Gastrocnemius medialis (tissue), 4 donors: ENCODE results near the gene GDF7. TPM values are rescaled to one million over a fixed set of nuclear protein-coding genes. Genes with fewer than 3 reads are reported as not detected.

Experiments
- ATAC-seq, 2 donors: fragments of 150-250 bp; one replicate each; pipeline ENCODE4 v1.9.1; 2016
- DNase-seq, 2 donors: peaks; one replicate each; pipeline ENCODE4 v3.0.0-alpha.2; 2019
- H3K27ac ChIP-seq, 4 donors: fragments of 200-600 bp; sonication (generic); 1 replicate in 1 of 4; 2 replicates in 3 of 4; pipeline ENCODE4 v1.5.1; 2016 to 2018; ENCODE audit warnings: mild to moderate bottlenecking in 2 of 4, moderate library complexity in 1 of 4
- H3K27me3 ChIP-seq, 3 donors: fragments of 200-600 bp; sonication (generic) in 2 of 3; 1 replicate in 1 of 3; 2 replicates in 2 of 3; pipeline versions ENCODE4 v1.5.1 to v1.6.0; 2016 to 2019; ENCODE audit warnings: mild to moderate bottlenecking in 1 of 3, moderate library complexity in 1 of 3
- H3K36me3 ChIP-seq, 2 donors: fragments of 200-600 bp; sonication (generic) in 1 of 2; one replicate each; pipeline ENCODE4 v1.5.1; 2017 to 2018
- H3K4me1 ChIP-seq, 2 donors: fragments of 200-600 bp; sonication (generic) in 1 of 2; one replicate each; pipeline ENCODE4 v1.5.1; 2016 to 2017; ENCODE audit warnings: mild to moderate bottlenecking in 2 of 2
- H3K4me3 ChIP-seq, 4 donors: fragments of 200-600 bp; sonication (generic) in 3 of 4; 1 replicate in 1 of 4; 2 replicates in 3 of 4; pipeline ENCODE4 v1.5.1; 2016 to 2019; ENCODE audit warnings: mild to moderate bottlenecking in 2 of 4
- H3K9me3 ChIP-seq, 3 donors: fragments of 200-600 bp; sonication (generic) in 2 of 3; 1 replicate in 1 of 3; 2 replicates in 2 of 3; pipeline ENCODE4 v1.5.1; 2016 to 2019
- CTCF ChIP-seq, 5 experiments: fragments of 450-650 bp in 3 of 5; fragments of 200-600 bp in 2 of 5; sonication (generic) in 2 of 5; IDR thresholded peaks in 4 of 5; conservative IDR thresholded peaks in 1 of 5; 1 replicate in 4 of 5; 2 replicates in 1 of 5; pipeline ENCODE4 v1.5.1; 2016 to 2019; ENCODE audit warnings: antibody characterized with exemption in 5 of 5, mild to moderate bottlenecking in 3 of 5, moderate library complexity in 3 of 5
- POLR2A ChIP-seq, 2 donors: fragments of 450-650 bp; IDR thresholded peaks; one replicate each; pipeline ENCODE4 v1.6.1; 2017; ENCODE audit warnings: antibody characterized with exemption in 2 of 2, mild to moderate bottlenecking in 2 of 2, moderate library complexity in 2 of 2
- in situ Hi-C, 4 donors: fragments of 200-750 bp; cut with MboI; loops; one replicate each; pipeline versions ENCODE4 v1.15.0 to v1.8.0; 2017; ENCODE audit warnings: low sequenced_read_pairs in 4 of 4
- intact Hi-C: fragments of 100-400 bp; cut with DNase I; formaldehyde crosslinking; loops from one replicate; pipeline ENCODE4 v1.15.1; 2023; ENCODE audit warnings: low total_unique reads
- total RNA-seq, 4 donors: library from RNA; depleted of rRNA; stranded (reverse); fragments of >200 nt; gene quantifications; one replicate each; pipeline versions ENCODE4 v1.1.0 to v1.2.3, GENCODE V29; 2016

GDF7 gene
- total RNA-seq, 4 donors from 2014 or later, result 0.02 to 0.10 (median 0.07) TPM; not detected in 1

DNA sequence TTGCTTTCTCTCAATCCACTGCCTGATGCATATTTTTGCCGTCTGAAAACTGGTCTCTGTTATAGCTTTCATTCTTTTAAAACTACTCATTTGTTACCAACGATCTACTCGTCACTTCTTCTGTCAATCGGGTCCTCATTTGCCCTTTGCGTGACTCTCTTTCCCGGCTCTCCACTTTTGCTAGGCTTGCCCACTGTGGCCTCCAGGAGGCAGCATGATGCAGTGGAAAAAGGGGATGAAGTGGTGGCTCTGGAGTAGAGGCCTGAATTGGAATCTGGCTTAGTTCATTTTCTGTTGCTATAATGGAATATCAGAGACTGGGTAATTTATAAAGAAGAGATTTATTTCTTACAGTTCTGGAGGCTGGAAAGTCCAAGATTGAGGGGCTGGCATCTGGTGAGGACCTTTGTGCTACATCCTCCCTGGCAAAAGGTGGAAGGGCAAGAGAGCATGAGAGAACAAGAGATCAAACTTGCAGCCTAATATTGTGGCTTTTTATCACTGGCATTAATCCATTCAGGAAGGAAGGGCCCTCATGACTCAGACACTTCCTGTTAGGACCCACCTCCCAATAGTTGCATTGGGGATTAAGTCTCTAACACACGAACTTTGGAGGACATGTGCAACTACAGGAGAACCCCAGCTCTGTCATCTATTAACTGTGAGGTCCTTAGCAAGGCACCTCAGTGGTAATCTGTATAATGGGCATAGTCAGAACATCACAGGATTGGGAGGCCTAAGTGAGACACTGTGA, 15.4 kb downstream of the GDF7 start:
- Histone ChIP-seq H3K27ac (no peak overlapping the region), H3K36me3 (no peaks in the 10 kb centered on the region), H3K4me1 (no peaks in the 10 kb centered on the region), H3K9me3 (no peaks in the 10 kb centered on the region), H3K27me3 (no peaks in the 10 kb centered on the region), H3K4me3 (no peak overlapping the region)
- intact Hi-C loops (no loop called here), in situ Hi-C loops (loop anchor here in 1 of 4 donors (25.0 kb wide), 1 partner anchor 430 kb away; the partner anchor contains the start of gene TDRD15)
- no peak for ATAC-seq
- TF ChIP-seq CTCF (IDR thresholded peaks at IDR 0.05 in 4 of 5, conservative IDR thresholded peaks at IDR 0.05 in 1 of 5) (no peak), POLR2A (IDR thresholded peaks at IDR 0.05) (no peak)
- DNase-seq, result no peak

DNA sequence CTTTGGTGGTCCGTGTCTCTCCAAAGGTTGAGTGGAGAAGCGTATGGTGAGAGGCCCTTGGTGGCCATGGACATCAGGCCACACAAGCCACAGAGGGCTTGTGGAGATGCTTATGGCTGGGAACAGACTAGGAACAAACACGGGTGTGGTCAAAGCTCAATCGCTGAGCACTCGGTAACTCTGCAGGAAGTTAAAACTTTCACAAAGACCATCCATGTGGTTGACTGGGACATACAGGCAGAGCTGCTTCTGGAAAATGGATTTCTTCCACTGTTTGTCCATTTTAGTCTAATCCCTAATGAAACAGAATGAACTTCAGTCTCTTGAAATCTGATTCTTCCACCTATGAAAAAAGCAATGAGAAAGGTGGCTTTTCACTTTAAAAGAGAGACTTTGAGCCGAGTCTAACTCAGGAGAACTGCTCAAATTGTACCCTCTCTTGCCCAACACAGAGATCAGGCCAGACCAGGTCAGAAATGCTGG, 17.7 kb downstream of the GDF7 start:
- Histone ChIP-seq H3K4me3 (no peak overlapping the region), H3K36me3 (no peaks in the 10 kb centered on the region), H3K4me1 (no peaks in the 10 kb centered on the region), H3K27ac (no peak overlapping the region), H3K9me3 (no peaks in the 10 kb centered on the region), H3K27me3 (no peaks in the 10 kb centered on the region)
- intact Hi-C loops (no loop called here), in situ Hi-C loops (loop anchor here in 1 of 4 donors (25.0 kb wide), 1 partner anchor 428 kb away; the partner anchor contains the start of gene TDRD15)
- TF ChIP-seq POLR2A (IDR thresholded peaks at IDR 0.05) (no peak), CTCF (IDR thresholded peaks at IDR 0.05 in 4 of 5, conservative IDR thresholded peaks at IDR 0.05 in 1 of 5) (no peak)
- no peak for DNase-seq
- ATAC-seq, result no peak

DNA sequence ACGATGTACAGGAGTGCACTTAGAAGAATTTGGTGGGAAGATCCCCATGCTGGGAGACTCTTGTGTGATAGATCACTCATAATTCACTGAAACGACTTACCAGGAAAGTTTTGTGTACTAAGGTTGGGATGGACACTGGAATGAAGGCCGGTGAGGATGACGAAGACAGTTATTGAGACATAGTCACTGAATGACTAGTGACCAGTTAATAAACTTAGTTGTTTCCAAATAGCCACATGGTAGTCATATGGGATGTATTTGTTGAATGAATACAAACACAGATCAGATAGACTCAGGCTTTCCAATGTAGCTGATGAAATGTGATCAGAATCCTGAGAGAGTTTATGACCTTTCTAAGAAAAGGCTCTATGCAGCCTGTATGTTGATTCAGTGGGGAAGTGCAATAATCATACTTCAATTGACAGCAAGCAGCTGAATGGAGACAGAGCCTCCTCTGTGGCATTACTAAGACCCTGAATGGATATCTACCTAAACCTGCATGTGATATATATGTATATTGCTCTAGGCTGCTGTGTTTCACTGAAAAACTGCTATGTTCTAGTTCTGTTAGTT, 20.4 kb downstream of the GDF7 start:
- no peaks in the 10 kb centered on the region for H3K27me3 ChIP-seq
- H3K4me1 ChIP-seq, result no peaks in the 10 kb centered on the region
- H3K36me3 ChIP-seq, result no peaks in the 10 kb centered on the region
- TF ChIP-seq POLR2A (IDR thresholded peaks at IDR 0.05) (no peak), CTCF (IDR thresholded peaks at IDR 0.05 in 4 of 5, conservative IDR thresholded peaks at IDR 0.05 in 1 of 5) (no peak)
- no peak for DNase-seq
- no peak overlapping the region for H3K27ac ChIP-seq
- no peak for ATAC-seq
- in situ Hi-C loops (loop anchor here in 1 of 4 donors (25.0 kb wide), 1 partner anchor 425 kb away; the partner anchor contains the start of gene TDRD15), intact Hi-C loops (no loop called here)
- H3K4me3 ChIP-seq, result no peak overlapping the region
- no peaks in the 10 kb centered on the region for H3K9me3 ChIP-seq

- ATAC-seq, result no peak
- H3K27me3 ChIP-seq, result no peaks in the 10 kb centered on the region
- in situ Hi-C loops (loop anchor here in 1 of 4 donors (25.0 kb wide), 1 partner anchor 423 kb away; the partner anchor contains the start of gene TDRD15), intact Hi-C loops (no loop called here)
- no peak for DNase-seq
- no peaks in the 10 kb centered on the region for H3K36me3 ChIP-seq
- no peak for TF ChIP-seq POLR2A (IDR thresholded peaks at IDR 0.05)
- no peak for TF ChIP-seq CTCF (IDR thresholded peaks at IDR 0.05 in 4 of 5, conservative IDR thresholded peaks at IDR 0.05 in 1 of 5)
- H3K9me3 ChIP-seq, result no peaks in the 10 kb centered on the region
- no peaks in the 10 kb centered on the region for H3K4me1 ChIP-seq
- no peak overlapping the region for H3K4me3 ChIP-seq
- H3K27ac ChIP-seq, result no peak overlapping the region
Measured at GRCh38 chr2:20689428-20690264, 22.7 kb downstream of the GDF7 start.
